Left lung (tissue), 10 donors: ENCODE measurements around the gene ADRB1. TPM values are rescaled to one million over a fixed set of nuclear protein-coding genes. Genes with fewer than 3 reads are reported as not detected.

Source experiments
- ATAC-seq: fragments of 200-7000 bp; cut with Tn5 transposase; one replicate; pipeline ENCODE4 v1.9.1; 2020; ENCODE audit warnings: moderate library complexity
- DNase-seq, 4 donors: peaks; one replicate each; pipeline ENCODE4 v3.0.0-alpha.2; 2013 to 2020
- H3K27ac ChIP-seq, 2 donors: fragments of 200-600 bp; sonication (generic) in 1 of 2; one replicate each; pipeline versions ENCODE4 v1.5.0 to v1.8.0; 2020 to 2021
- H3K27me3 ChIP-seq, 2 donors: fragments of 200-600 bp; sonication (generic) in 1 of 2; one replicate each; pipeline versions ENCODE4 v1.5.0 to v1.8.0; 2020 to 2021
- H3K36me3 ChIP-seq, 2 donors: fragments of 200-600 bp; sonication (generic) in 1 of 2; one replicate each; pipeline versions ENCODE4 v1.5.0 to v1.8.0; 2020 to 2021
- H3K4me1 ChIP-seq, 2 donors: fragments of 200-600 bp; one replicate each; pipeline ENCODE4 v1.8.0; 2021
- H3K4me3 ChIP-seq, 2 donors: fragments of 200-600 bp; sonication (generic) in 1 of 2; one replicate each; pipeline versions ENCODE4 v1.5.0 to v1.8.0; 2020 to 2021; ENCODE audit warnings: mild to moderate bottlenecking in 1 of 2
- H3K9me3 ChIP-seq, 2 donors: fragments of 200-600 bp; sonication (generic) in 1 of 2; one replicate each; pipeline versions ENCODE4 v1.5.0 to v1.8.0; 2020 to 2021
- CTCF ChIP-seq, 2 donors: fragments of 200-600 bp; sonication (generic) in 1 of 2; IDR thresholded peaks; one replicate each; pipeline versions ENCODE4 v1.5.0 to v1.8.0; 2021; ENCODE audit warnings: antibody characterized with exemption in 2 of 2
- intact Hi-C, 2 donors: fragments of 100-400 bp; cut with DNase I; formaldehyde crosslinking; loops; one replicate each; pipeline versions ENCODE4 v1.11.2 to v1.14.2; 2022
- polyA plus RNA-seq, 6 donors: library from polyadenylated mRNA; unstranded; fragments of 120-200 nt; gene quantifications; one replicate each; pipeline ENCODE4 v1.2.1, GENCODE V29; 2013; ENCODE audit not compliant: insufficient read length in 6 of 6
- total RNA-seq, 2 donors: library from RNA; stranded (reverse); fragmentation: NEBNext Ultra II Directional; extraction: Animal tissue kit (Norgen Biotek cat#: 25700); gene quantifications; one replicate each; pipeline ENCODE4 v1.2.1, GENCODE V29; 2021
- donor health status: DM: no; HTN: yes; CAD: no.
- donor health status: DM: no; HTN: no; CAD: no.

Gene ADRB1
- total and polyA plus RNA-seq, 8 donors: 1.2 to 15.4 (median 3.8) TPM

DNA sequence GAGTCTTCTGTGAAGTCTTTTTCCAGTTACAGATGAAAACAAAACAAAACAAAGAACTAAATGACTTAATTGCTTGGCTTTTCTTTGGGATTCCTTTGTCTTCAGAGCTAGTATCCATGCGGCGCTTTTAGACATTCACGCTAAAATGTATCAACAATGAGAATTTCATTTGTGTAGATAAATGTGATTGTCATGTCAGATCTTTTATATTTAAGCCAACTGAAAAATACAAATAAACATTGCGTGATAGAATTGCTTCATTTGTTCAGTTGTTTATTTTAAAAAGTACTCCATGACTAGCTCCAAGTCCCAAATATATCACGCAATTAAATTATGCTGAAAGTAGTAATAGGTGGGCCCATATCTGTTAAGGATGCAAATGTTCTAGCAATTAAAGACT is 7.9 kb upstream of the ADRB1 start:
- no peak overlapping the region for H3K4me3 ChIP-seq
- no peak for TF ChIP-seq CTCF (IDR thresholded peaks at IDR 0.05)
- no peaks in the 10 kb centered on the region for H3K36me3 ChIP-seq
- H3K9me3 ChIP-seq: no peaks in the 10 kb centered on the region
- H3K27ac ChIP-seq: no peak overlapping the region
- ATAC-seq (no peak), DNase-seq (no peak)
- no peaks in the 10 kb centered on the region for H3K4me1 ChIP-seq
- H3K27me3 ChIP-seq: no peaks in the 10 kb centered on the region
- intact Hi-C loops: no loop called here

- H3K36me3 ChIP-seq: no peaks in the 10 kb centered on the region
- H3K27me3 ChIP-seq: peaks cover 6 to 28% of the 10 kb centered on the region in 2 donors
- peaks cover 0 to 12% of the 10 kb centered on the region in 2 donors for H3K4me1 ChIP-seq
- DNase-seq: no peak
- H3K9me3 ChIP-seq: no peaks in the 10 kb centered on the region
- intact Hi-C loops: no loop called here
- no peak overlapping the region for H3K27ac ChIP-seq
- ATAC-seq: no peak
- no peak overlapping the region for H3K4me3 ChIP-seq
- no peak for TF ChIP-seq CTCF (IDR thresholded peaks at IDR 0.05)
These were observed 4.8 kb upstream of the ADRB1 start for GRCh38 chr10:114038819-114039218.

DNA sequence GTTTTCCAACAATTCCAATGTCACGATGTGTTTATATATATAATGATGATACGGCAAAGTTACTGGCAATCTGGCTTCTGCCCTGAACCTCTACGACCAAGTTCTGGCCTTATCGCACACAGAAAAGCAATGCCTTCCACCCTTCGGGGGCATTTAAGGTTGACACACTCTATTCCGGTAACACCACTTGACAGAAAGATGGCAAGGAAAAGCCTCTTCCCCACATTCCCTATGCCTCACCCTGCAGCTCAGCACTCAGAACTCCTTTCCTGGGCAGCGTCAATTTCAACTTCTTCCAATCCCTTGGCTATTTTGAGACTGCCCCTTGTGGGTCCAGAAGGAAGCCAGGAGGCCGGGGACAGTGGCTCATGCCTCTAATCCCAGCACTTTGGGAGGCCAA is 2.5 kb upstream of the ADRB1 start:
- DNase-seq (no peak), ATAC-seq (no peak)
- H3K4me1 ChIP-seq: peaks cover 0 to 30% of the 10 kb centered on the region in 2 donors
- TF ChIP-seq CTCF (IDR thresholded peaks at IDR 0.05): no peak
- H3K27me3 ChIP-seq: peaks cover 22 to 51% of the 10 kb centered on the region in 2 donors
- no peaks in the 10 kb centered on the region for H3K36me3 ChIP-seq
- H3K9me3 ChIP-seq: no peaks in the 10 kb centered on the region
- H3K4me3 ChIP-seq: no peak overlapping the region
- H3K27ac ChIP-seq: no peak overlapping the region
- intact Hi-C loops: no loop called here

- no peak for TF ChIP-seq CTCF (IDR thresholded peaks at IDR 0.05)
- peak overlapping the region; percentile 32 to 51 for H3K4me3 ChIP-seq
- H3K9me3 ChIP-seq: no peaks in the 10 kb centered on the region
- DNase-seq (peak in 2 of 4 donors; percentile 39 to 44), ATAC-seq (peak; percentile 65)
- H3K27me3 ChIP-seq: peaks cover 22 to 70% of the 10 kb centered on the region in 2 donors
- no peaks in the 10 kb centered on the region for H3K36me3 ChIP-seq
- H3K4me1 ChIP-seq: peaks cover 0 to 34% of the 10 kb centered on the region in 2 donors
- intact Hi-C loops: no loop called here
- peak overlapping the region; percentile 74 to 81 for H3K27ac ChIP-seq
These were observed 653 bp upstream of the ADRB1 start for GRCh38 chr10:114042895-114043531.

GRCh38 chr10:114044247-114045135 is 825 bp downstream of the ADRB1 start:
- Histone ChIP-seq H3K27ac (peak overlapping the region; percentile 48 to 81), H3K4me3 (peak overlapping the region; percentile 32 to 51), H3K4me1 (peaks cover 0 to 46% of the 10 kb centered on the region in 2 donors), H3K27me3 (peaks cover 30 to 84% of the 10 kb centered on the region in 2 donors), H3K36me3 (no peaks in the 10 kb centered on the region), H3K9me3 (no peaks in the 10 kb centered on the region)
- intact Hi-C loops: no loop called here
- TF ChIP-seq CTCF (IDR thresholded peaks at IDR 0.05): no peak
- no peak for ATAC-seq
- peak in 1 of 4 donors; percentile 80 for DNase-seq
